ENCODE results near the gene PFAS.
"Not testable (repeated sequence)": the region's sequence is repeated elsewhere in the genome, so short reads cannot be mapped to it uniquely, and the experiment has no call there.

PFAS gene

GRCh38 chr17:8248751-8249607 is at the start of gene PFAS:
PFAS (plus strand) TSS chr17:8249289; CDS start chr17:8253938, 4,649 bp downstream.
- peak; percentile 97 to 98 for DNase-seq (ENCODE audit: low read depth in 2 of 2)

- DNase-seq (ENCODE audit: low read depth in 2 of 2), result no peak
Observed at GRCh38 chr17:8204761-8205555, 44.1 kb upstream of the PFAS start.

GRCh38 chr17:8206536-8206935 is 42.6 kb upstream of the PFAS start:
- no peak for DNase-seq (ENCODE audit: low read depth in 2 of 2)

GRCh38 chr17:8209907-8210760 is 39.0 kb upstream of the PFAS start, which contains the start of gene AURKB:
AURKB (minus strand) TSS chr17:8210575; CDS start chr17:8210224, 351 bp downstream.
- DNase-seq (ENCODE audit: low read depth in 2 of 2), result peak; percentile 84 to 91

GRCh38 chr17:8210761-8211458 is 38.2 kb upstream of the PFAS start:
- DNase-seq (ENCODE audit: low read depth in 2 of 2), result no peak

- no peak for DNase-seq (ENCODE audit: low read depth in 2 of 2)
Observed at GRCh38 chr17:8212312-8213180, 36.5 kb upstream of the PFAS start.

GRCh38 chr17:8214000-8214399 is 35.1 kb upstream of the PFAS start:
- DNase-seq (ENCODE audit: low read depth in 2 of 2), result not testable (repeated sequence)

GRCh38 chr17:8220783-8221662 is 28.1 kb upstream of the PFAS start:
- DNase-seq (ENCODE audit: low read depth in 2 of 2), result peak; percentile 75 to 90

- peak; percentile 67 to 80 for DNase-seq (ENCODE audit: low read depth in 2 of 2)
Observed at GRCh38 chr17:8221663-8222379, 27.3 kb upstream of the PFAS start.

GRCh38 chr17:8222380-8222629 is 26.8 kb upstream of the PFAS start:
- DNase-seq (ENCODE audit: low read depth in 2 of 2), result no peak

- peak; percentile 84 to 87 for DNase-seq (ENCODE audit: low read depth in 2 of 2)
Observed at GRCh38 chr17:8222630-8223355, 26.3 kb upstream of the PFAS start.

- DNase-seq (ENCODE audit: low read depth in 2 of 2), result peak in 1 of 2 donors; percentile 50
Observed at GRCh38 chr17:8223356-8224126, 25.5 kb upstream of the PFAS start.

GRCh38 chr17:8224891-8225812 is 23.9 kb upstream of the PFAS start:
- DNase-seq (ENCODE audit: low read depth in 2 of 2), result no peak

GRCh38 chr17:8225813-8226535 is 23.1 kb upstream of the PFAS start:
- DNase-seq (ENCODE audit: low read depth in 2 of 2), result peak; percentile 55 to 68

GRCh38 chr17:8226536-8227237 is 22.4 kb upstream of the PFAS start:
- peak in 1 of 2 donors; percentile 47 for DNase-seq (ENCODE audit: low read depth in 2 of 2)

Data from stimulated activated CD8-positive, alpha-beta memory T cell treated with anti-CD3 and anti-CD28 coated beads, Interleukin-2, amount 100 ng/mL, for 48 hours (primary cell).